H9 (cell line): ENCODE data around the gene CFAP161. TPM values are rescaled to one million over a fixed set of nuclear protein-coding genes. Genes with fewer than 3 reads are reported as not detected.

Source experiments
- DNase-seq: peaks from one replicate; pipeline ENCODE4 v3.0.0-alpha.2; 2017
- H2AFZ ChIP-seq: one replicate; pipeline ENCODE4 v1.6.1; 2013; ENCODE audit warnings: mild to moderate bottlenecking, low read length, control low read depth, moderate library complexity
- H2AK5ac ChIP-seq: 2 replicates; pipeline ENCODE4 v1.6.1; 2013; ENCODE audit warnings: low read length, control low read depth, mixed read lengths; ENCODE audit not compliant: insufficient read length
- H2BK120ac ChIP-seq: one replicate; pipeline ENCODE4 v1.6.1; 2013; ENCODE audit warnings: low read depth, mild to moderate bottlenecking, low read length, control low read depth, inconsistent platforms; ENCODE audit not compliant: poor library complexity, severe bottlenecking
- H2BK12ac ChIP-seq: 2 replicates; pipeline ENCODE4 v1.6.1; 2013; ENCODE audit warnings: low read length, control low read depth, mixed read lengths, low read depth; ENCODE audit not compliant: insufficient read length
- H2BK15ac ChIP-seq: 2 replicates; pipeline ENCODE4 v1.6.1; 2013; ENCODE audit warnings: low read depth, low read length, control low read depth
- H2BK20ac ChIP-seq: one replicate; pipeline ENCODE4 v1.6.1; 2013; ENCODE audit warnings: low read depth, mild to moderate bottlenecking, low read length, control low read depth, inconsistent platforms; ENCODE audit not compliant: poor library complexity, severe bottlenecking
- H2BK5ac ChIP-seq: 2 replicates; pipeline ENCODE4 v1.6.1; 2013; ENCODE audit warnings: low read length, control low read depth, mixed read lengths; ENCODE audit not compliant: insufficient read length
- H3K14ac ChIP-seq: 2 replicates; pipeline ENCODE4 v1.6.1; 2013; ENCODE audit warnings: low read length, control low read depth; ENCODE audit not compliant: insufficient read depth
- H3K18ac ChIP-seq: 2 replicates; pipeline ENCODE4 v1.6.1; 2013; ENCODE audit warnings: low read depth, mild to moderate bottlenecking, mixed read lengths, low read length, control low read depth; ENCODE audit not compliant: insufficient read length
- H3K23ac ChIP-seq: 2 replicates; pipeline ENCODE4 v1.6.1; 2013; ENCODE audit warnings: low read length, control low read depth, mixed read lengths, low read depth; ENCODE audit not compliant: insufficient read length
- H3K23me2 ChIP-seq: 2 replicates; pipeline ENCODE4 v1.6.1; 2013; ENCODE audit warnings: low read depth, mild to moderate bottlenecking, mixed read lengths, low read length, control low read depth; ENCODE audit not compliant: insufficient read length, poor library complexity, severe bottlenecking
- H3K27ac ChIP-seq: 2 replicates; pipeline ENCODE4 v1.5.1; 2013; ENCODE audit warnings: low read length, control low read depth, mixed read lengths, low read depth; ENCODE audit not compliant: insufficient read length
- H3K27me3 ChIP-seq: 2 replicates; pipeline ENCODE4 v1.6.1; 2013; ENCODE audit warnings: low read length, control low read depth, inconsistent platforms; ENCODE audit not compliant: insufficient read depth
- H3K4ac ChIP-seq: 2 replicates; pipeline ENCODE4 v1.6.1; 2013; ENCODE audit warnings: low read depth, mild to moderate bottlenecking, control low read depth, inconsistent platforms, low read length, moderate library complexity
- H3K4me1 ChIP-seq: 2 replicates; pipeline ENCODE4 v1.6.1; 2013; ENCODE audit warnings: low read length, control low read depth, inconsistent platforms; ENCODE audit not compliant: insufficient read depth
- H3K4me2 ChIP-seq: 2 replicates; pipeline ENCODE4 v1.6.1; 2013; ENCODE audit warnings: low read length, control low read depth, mixed read lengths; ENCODE audit not compliant: insufficient read length, insufficient read depth
- H3K56ac ChIP-seq: 2 replicates; pipeline ENCODE4 v1.6.1; 2013; ENCODE audit warnings: low read depth, mild to moderate bottlenecking, mixed read lengths, low read length, control low read depth; ENCODE audit not compliant: insufficient read length
- H3K79me1 ChIP-seq: 2 replicates; pipeline ENCODE4 v1.6.1; 2013; ENCODE audit warnings: low read depth, mild to moderate bottlenecking, moderate library complexity, low read length, control low read depth, inconsistent platforms; ENCODE audit not compliant: insufficient read depth, poor library complexity, severe bottlenecking
- H3K79me2 ChIP-seq: 2 replicates; pipeline ENCODE4 v1.6.1; 2013; ENCODE audit warnings: low read length, control low read depth, inconsistent platforms; ENCODE audit not compliant: insufficient read depth
- H3K9ac ChIP-seq: 2 replicates; pipeline ENCODE4 v1.6.1; 2013; ENCODE audit warnings: low read length, control low read depth, mixed read lengths; ENCODE audit not compliant: insufficient read length; ENCODE audit errors: extremely low read depth
- H3K9me3 ChIP-seq: one replicate; pipeline ENCODE4 v1.6.1; 2013; ENCODE audit warnings: low read depth, low read length, inconsistent platforms; ENCODE audit not compliant: control insufficient read depth
- H3T11ph ChIP-seq: one replicate; pipeline ENCODE4 v1.6.1; 2013; ENCODE audit warnings: mild to moderate bottlenecking, low read length, control low read depth, inconsistent platforms
- H4K20me1 ChIP-seq: one replicate; pipeline ENCODE4 v1.6.1; 2013; ENCODE audit not compliant: control insufficient read depth, insufficient read length, insufficient read depth
- H4K5ac ChIP-seq: 2 replicates; pipeline ENCODE4 v1.6.1; 2013; ENCODE audit warnings: low read depth, mild to moderate bottlenecking, mixed read lengths, low read length, control low read depth; ENCODE audit not compliant: insufficient read length
- H4K8ac ChIP-seq: replicated peaks from 2 replicates; pipeline ENCODE4 v1.6.1; 2013; ENCODE audit warnings: low read length, control low read depth, mixed read lengths, low read depth; ENCODE audit not compliant: insufficient read length
- H4K91ac ChIP-seq: 2 replicates; pipeline ENCODE4 v1.6.1; 2013; ENCODE audit warnings: low read depth, mild to moderate bottlenecking, moderate library complexity, mixed read lengths, low read length, control low read depth; ENCODE audit not compliant: insufficient read length
- H3K27ac Mint-ChIP-seq, 3 experiments: 2 replicates in 2 of 3; 3 replicates in 1 of 3; pipeline ENCODE4 v1.8.0; 2020 to 2021; ENCODE audit warnings: mixed read lengths in 3 of 3, mild to moderate bottlenecking in 1 of 3, moderate library complexity in 1 of 3
- H3K27me3 Mint-ChIP-seq: 2 replicates; pipeline ENCODE4 v1.8.0; 2021; ENCODE audit warnings: low read depth, mild to moderate bottlenecking, moderate library complexity, mixed read lengths
- H3K36me3 Mint-ChIP-seq, 3 experiments: 2 replicates in 2 of 3; 3 replicates in 1 of 3; pipeline ENCODE4 v1.8.0; 2020 to 2021; ENCODE audit warnings: low read depth in 3 of 3, mixed read lengths in 3 of 3; ENCODE audit not compliant: insufficient read depth in 1 of 3
- H3K4me1 Mint-ChIP-seq, 2 experiments: 2 replicates each; pipeline ENCODE4 v1.8.0; 2020; ENCODE audit warnings: mixed read lengths in 2 of 2
- H3K4me3 Mint-ChIP-seq, 2 experiments: 2 replicates in 1 of 2; 3 replicates in 1 of 2; pipeline ENCODE4 v1.8.0; 2020 to 2021; ENCODE audit warnings: mild to moderate bottlenecking in 2 of 2, mixed read lengths in 2 of 2, moderate library complexity in 1 of 2
- H3K9me3 Mint-ChIP-seq, 2 experiments: 2 replicates in 1 of 2; 3 replicates in 1 of 2; pipeline ENCODE4 v1.8.0; 2020; ENCODE audit warnings: mild to moderate bottlenecking in 2 of 2, mixed read lengths in 2 of 2, moderate library complexity in 1 of 2
- WGBS: extraction: QIAGEN DNeasy Blood & Tissue Kit; methylation state at CpG from one replicate; pipeline ENCODE4 v1.1.7; 2013; ENCODE audit warnings: missing lambda C conversion rate, low lambda C conversion rate, mixed read lengths; ENCODE audit not compliant: insufficient read length; ENCODE audit errors: extremely low coverage; 5-methylcytosine and 5-hydroxymethylcytosine counted together
- total RNA-seq: library from RNA; stranded (reverse); gene quantifications from 2 replicates; pipeline ENCODE4 v1.2.1, GENCODE V29; 2021
- TF ChIP-seq, protein P1 (sequence below): fragments of 200-600 bp; sonication (generic); conservative IDR thresholded peaks from 3 replicates; pipeline ENCODE4 v1.8.0; 2021; ENCODE audit warnings: antibody characterized with exemption, mild to moderate bottlenecking

Gene CFAP161
- total RNA-seq, 1 experiment from 2014 or later = 0.24 TPM

DNA sequence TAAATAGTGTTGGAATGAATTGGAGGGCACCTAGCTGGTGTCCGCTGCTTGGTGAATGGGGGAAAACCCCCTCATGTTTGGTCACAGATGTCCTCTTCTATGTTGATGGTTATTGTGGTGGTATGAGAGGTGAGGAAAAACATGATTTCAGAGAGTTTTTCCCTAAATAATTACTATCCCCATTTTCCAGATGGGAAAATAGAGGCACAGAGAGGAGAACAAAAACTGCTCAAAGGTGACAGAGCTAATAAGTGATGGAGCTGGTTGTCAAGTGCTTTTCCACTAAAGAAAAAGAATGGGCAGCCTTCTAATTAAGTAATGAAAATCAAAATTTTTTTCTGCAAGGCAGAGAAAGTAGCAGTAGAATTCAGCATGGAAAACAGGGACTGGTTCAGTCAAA is 30.2 kb upstream of the CFAP161 start:
- Mint-ChIP-seq H3K27ac (no peak overlapping the region), H3K36me3 (no peaks in the 10 kb centered on the region), H3K4me3 (no peak overlapping the region), H3K27me3 (peaks cover 6% of the 10 kb centered on the region), H3K4me1 (peaks cover 2 to 3% of the 10 kb centered on the region in 2 experiments; a peak in 3 of 4 replicates), H3K9me3 (no peaks in the 10 kb centered on the region)
- Histone ChIP-seq H2AK5ac (no peak overlapping the region), H2BK12ac (no peak overlapping the region), H3K27ac (no peak overlapping the region), H2BK20ac (no peak overlapping the region), H3K9me3 (no peaks in the 10 kb centered on the region), H3K79me1 (no peaks in the 10 kb centered on the region), H3K4ac (no peak overlapping the region), H4K91ac (no peak overlapping the region), H3K4me2 (no peak overlapping the region), H3K4me1 (no peaks in the 10 kb centered on the region), H3K23me2 (no peaks in the 10 kb centered on the region), H3K56ac (no peak overlapping the region), H3K9ac (no peak overlapping the region), H2AFZ (no peak overlapping the region), H4K5ac (no peak overlapping the region), H3K14ac (no peak overlapping the region), H3K18ac (no peak overlapping the region), H3K27me3 (no peaks in the 10 kb centered on the region), H4K20me1 (no peaks in the 10 kb centered on the region), H3K23ac (no peak overlapping the region), H3T11ph (no peak overlapping the region), H3K79me2 (no peaks in the 10 kb centered on the region), H2BK120ac (no peak overlapping the region), H2BK15ac (no peak overlapping the region), H2BK5ac (no peak overlapping the region), H4K8ac (no peak overlapping the region)
- no CpG with 5 or more reads among the region's 1 CpG for WGBS
- TF ChIP-seq, protein P1, sequence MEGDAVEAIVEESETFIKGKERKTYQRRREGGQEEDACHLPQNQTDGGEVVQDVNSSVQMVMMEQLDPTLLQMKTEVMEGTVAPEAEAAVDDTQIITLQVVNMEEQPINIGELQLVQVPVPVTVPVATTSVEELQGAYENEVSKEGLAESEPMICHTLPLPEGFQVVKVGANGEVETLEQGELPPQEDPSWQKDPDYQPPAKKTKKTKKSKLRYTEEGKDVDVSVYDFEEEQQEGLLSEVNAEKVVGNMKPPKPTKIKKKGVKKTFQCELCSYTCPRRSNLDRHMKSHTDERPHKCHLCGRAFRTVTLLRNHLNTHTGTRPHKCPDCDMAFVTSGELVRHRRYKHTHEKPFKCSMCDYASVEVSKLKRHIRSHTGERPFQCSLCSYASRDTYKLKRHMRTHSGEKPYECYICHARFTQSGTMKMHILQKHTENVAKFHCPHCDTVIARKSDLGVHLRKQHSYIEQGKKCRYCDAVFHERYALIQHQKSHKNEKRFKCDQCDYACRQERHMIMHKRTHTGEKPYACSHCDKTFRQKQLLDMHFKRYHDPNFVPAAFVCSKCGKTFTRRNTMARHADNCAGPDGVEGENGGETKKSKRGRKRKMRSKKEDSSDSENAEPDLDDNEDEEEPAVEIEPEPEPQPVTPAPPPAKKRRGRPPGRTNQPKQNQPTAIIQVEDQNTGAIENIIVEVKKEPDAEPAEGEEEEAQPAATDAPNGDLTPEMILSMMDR = no peak
- DNase-seq = no peak
